IMR-90 (cell line): Measurements from ENCODE around the gene FNDC3B. TPM values are rescaled to one million over a fixed set of nuclear protein-coding genes. Genes with fewer than 3 reads are reported as not detected.

Source experiments
- ATAC-seq: fragments of 200-7000 bp; cut with Tn5 transposase; 2 replicates; pipeline ENCODE4 v1.9.1; 2020; ENCODE audit warnings: low read depth, mild to moderate bottlenecking, moderate library complexity
- BruUV-seq: library from RNA; stranded (reverse); fragments of 400-500 nt; replicated peaks from 2 replicates; lab custom pipeline; 2021; lab: Mats Ljungman, UMichigan
- CTCF ChIA-PET: fragments of 300-600 bp; formaldehyde crosslinking; extraction: SDS; loops from one replicate; lab custom pipeline; 2021; ENCODE audit warnings: antibody characterized with exemption; lab: Yijun Ruan, JAX
- POLR2A ChIA-PET: fragments of 300-600 bp; sonication (Branson Sonifier 250); formaldehyde crosslinking; loops from one replicate; lab custom pipeline; 2022; ENCODE audit warnings: antibody characterized with exemption; ENCODE audit not compliant: unreplicated experiment; lab: Charles Lee
- DNase-seq: peaks from one replicate; pipeline ENCODE4 v3.0.0; 2013
- H2AFZ ChIP-seq: replicated peaks from 2 replicates; pipeline ENCODE3; 2013; ENCODE audit warnings: low read length, mild to moderate bottlenecking; ENCODE audit not compliant: poor library complexity
- H2AK5ac ChIP-seq: 2 replicates; pipeline ENCODE4 v1.6.1; 2013; ENCODE audit warnings: low read depth, low read length, inconsistent platforms
- H2AK9ac ChIP-seq: replicated peaks from 2 replicates; pipeline ENCODE3; 2013; ENCODE audit warnings: mild to moderate bottlenecking, low read depth, low read length, moderate library complexity; ENCODE audit not compliant: poor library complexity
- H2BK120ac ChIP-seq: 2 replicates; pipeline ENCODE4 v1.6.1; 2013; ENCODE audit warnings: low read depth, low read length, inconsistent platforms
- H2BK15ac ChIP-seq: 3 replicates; pipeline ENCODE4 v1.6.1; 2013; ENCODE audit warnings: low read depth, low read length, inconsistent platforms
- H2BK20ac ChIP-seq: 2 replicates; pipeline ENCODE4 v1.6.1; 2013; ENCODE audit warnings: low read depth, mild to moderate bottlenecking, inconsistent platforms, low read length, moderate library complexity
- H2BK5ac ChIP-seq: 2 replicates; pipeline ENCODE4 v1.6.1; 2013; ENCODE audit warnings: mild to moderate bottlenecking, low read depth, low read length, inconsistent platforms; ENCODE audit not compliant: poor library complexity, severe bottlenecking
- H3K14ac ChIP-seq: replicated peaks from 2 replicates; pipeline ENCODE4 v1.6.1; 2013; ENCODE audit warnings: low read depth, low read length, inconsistent platforms
- H3K18ac ChIP-seq: 2 replicates; pipeline ENCODE4 v1.6.1; 2013; ENCODE audit warnings: low read depth, low read length, control low read depth
- H3K23ac ChIP-seq: 2 replicates; pipeline ENCODE4 v1.6.1; 2013; ENCODE audit warnings: low read depth, low read length, inconsistent platforms
- H3K27ac ChIP-seq: 2 replicates; pipeline ENCODE4 v1.5.1; 2013; ENCODE audit warnings: mild to moderate bottlenecking, control low read depth, low read length; ENCODE audit not compliant: insufficient read depth
- H3K27me3 ChIP-seq: 2 replicates; pipeline ENCODE4 v1.6.1; 2013; ENCODE audit warnings: low read length; ENCODE audit not compliant: control insufficient read depth, insufficient read depth
- H3K36me3 ChIP-seq: 2 replicates; pipeline ENCODE4 v1.6.1; 2013; ENCODE audit warnings: low read length, mixed read lengths; ENCODE audit not compliant: control insufficient read depth, insufficient read depth
- H3K4ac ChIP-seq: 2 replicates; pipeline ENCODE4 v1.6.1; 2013; ENCODE audit warnings: low read depth, low read length, inconsistent platforms
- H3K4me1 ChIP-seq: 2 replicates; pipeline ENCODE4 v1.6.1; 2013; ENCODE audit warnings: low read length, mixed read lengths; ENCODE audit not compliant: control insufficient read depth, insufficient read depth
- H3K4me2 ChIP-seq: 2 replicates; pipeline ENCODE4 v1.6.1; 2013; ENCODE audit warnings: low read depth, mild to moderate bottlenecking, control low read depth, low read length, moderate library complexity
- H3K4me3 ChIP-seq: 2 replicates; pipeline ENCODE4 v1.5.1; 2013; ENCODE audit warnings: low read depth, mild to moderate bottlenecking, control low read depth, low read length, moderate library complexity; ENCODE audit not compliant: insufficient read depth
- H3K56ac ChIP-seq: 2 replicates; pipeline ENCODE4 v1.6.1; 2013; ENCODE audit warnings: low read length, inconsistent platforms; ENCODE audit not compliant: insufficient read depth; ENCODE audit errors: extremely low read depth
- H3K79me1 ChIP-seq, 2 experiments: 2 replicates each; pipeline ENCODE4 v1.6.1; 2013; ENCODE audit warnings: low read length in 2 of 2, inconsistent platforms in 1 of 2, low read depth in 1 of 2
- H3K9ac ChIP-seq: 2 replicates; pipeline ENCODE4 v1.6.1; 2013; ENCODE audit warnings: low read depth, low read length, control low read depth
- H3K9me1 ChIP-seq: 2 replicates; pipeline ENCODE4 v1.6.1; 2013; ENCODE audit warnings: low read length, inconsistent platforms; ENCODE audit not compliant: insufficient read depth
- H3K9me3 ChIP-seq: 2 replicates; pipeline ENCODE4 v1.6.1; 2013; ENCODE audit warnings: low read length; ENCODE audit not compliant: control insufficient read depth, insufficient read depth
- H4K20me1 ChIP-seq: 2 replicates; pipeline ENCODE4 v1.6.1; 2013; ENCODE audit warnings: low read length, inconsistent platforms; ENCODE audit not compliant: insufficient read depth
- H4K5ac ChIP-seq: 2 replicates; pipeline ENCODE4 v1.6.1; 2013; ENCODE audit warnings: mild to moderate bottlenecking, low read depth, low read length, control low read depth
- H4K8ac ChIP-seq, 2 experiments: 2 replicates each; pipeline ENCODE4 v1.6.1; 2013; ENCODE audit warnings: low read depth in 2 of 2, low read length in 2 of 2, control low read depth in 1 of 2, inconsistent platforms in 1 of 2
- H4K91ac ChIP-seq: 2 replicates; pipeline ENCODE4 v1.6.1; 2013; ENCODE audit warnings: low read depth, low read length, inconsistent platforms; ENCODE audit not compliant: insufficient read depth
- BHLHE40 ChIP-seq: fragments of 150-350 bp; IDR thresholded peaks from 2 replicates; pipeline ENCODE4 v1.6.1; 2016; ENCODE audit warnings: mild to moderate bottlenecking, low read depth, low read length
- CEBPB ChIP-seq: IDR thresholded peaks from 2 replicates; pipeline ENCODE4 v1.6.1; 2012; ENCODE audit warnings: low read depth, low read length, improper control_type of control experiment
- CTCF ChIP-seq: conservative IDR thresholded peaks from 2 replicates; pipeline ENCODE4 v1.5.1; 2012; ENCODE audit warnings: mild to moderate bottlenecking, low read depth, low read length, improper control_type of control experiment
- ELK1 ChIP-seq: fragments of 150-350 bp; IDR thresholded peaks from 2 replicates; pipeline ENCODE4 v1.6.1; 2016; ENCODE audit warnings: low read depth, mild to moderate bottlenecking, low read length, moderate library complexity, borderline replicate concordance
- FOS ChIP-seq: fragments of 150-350 bp; IDR thresholded peaks from 2 replicates; pipeline ENCODE4 v1.6.1; 2016; ENCODE audit warnings: low read depth, low read length
- MAFK ChIP-seq: IDR thresholded peaks from 2 replicates; pipeline ENCODE4 v1.6.1; 2012; ENCODE audit warnings: low read depth, low read length, improper control_type of control experiment
- MAZ ChIP-seq: IDR thresholded peaks from 2 replicates; pipeline ENCODE4 v1.6.1; 2012; ENCODE audit warnings: low read depth, mild to moderate bottlenecking, low read length, improper control_type of control experiment, moderate library complexity, borderline replicate concordance
- RFX5 ChIP-seq: IDR thresholded peaks from 2 replicates; pipeline ENCODE4 v1.8.0; 2012; ENCODE audit warnings: low read depth, mild to moderate bottlenecking, low read length, moderate library complexity
- WGBS, 2 experiments: methylation state at CpG; one replicate each; pipeline versions ENCODE4 v1.1.5 to v1.1.7; 2013; ENCODE audit warnings: missing lambda C conversion rate in 2 of 2; ENCODE audit not compliant: insufficient read length in 1 of 2; ENCODE audit errors: extremely low coverage in 2 of 2; 5-methylcytosine and 5-hydroxymethylcytosine counted together
- dilution Hi-C: fragments of 300-500 bp; cut with HindIII; formaldehyde crosslinking; loops from one replicate; pipeline ENCODE4 v1.14.3; 2018; ENCODE audit warnings: low sequenced_read_pairs; ENCODE audit not compliant: unreplicated experiment
- in situ Hi-C: fragments of 300-500 bp; cut with MboI; formaldehyde crosslinking; loops from 3 replicates; pipeline ENCODE4 v1.14.3; 2019; ENCODE audit warnings: low sequenced_read_pairs, inconsistent platforms, mixed read lengths
- intact Hi-C: fragments of 100-400 bp; cut with micrococcal nuclease; formaldehyde crosslinking; loops from 2 replicates; pipeline ENCODE4 v1.10.0; 2022
- polyA plus RNA-seq, 3 experiments: library from polyadenylated mRNA; depleted of rRNA; stranded (reverse); fragments of >200 nt; gene quantifications; 2 replicates each; pipeline ENCODE4 v1.2.3, GENCODE V29; 2012; ENCODE audit warnings: low replicate concordance in 1 of 3
- total RNA-seq: library from RNA; depleted of rRNA; stranded (reverse); fragments of >200 nt; gene quantifications from 2 replicates; pipeline ENCODE4 v1.2.3, GENCODE V29; 2012

FNDC3B gene
- total and polyA plus RNA-seq, 2 of the 4 experiments (the other 2 are of a cell fraction) = 23.9 to 150 TPM

DNA sequence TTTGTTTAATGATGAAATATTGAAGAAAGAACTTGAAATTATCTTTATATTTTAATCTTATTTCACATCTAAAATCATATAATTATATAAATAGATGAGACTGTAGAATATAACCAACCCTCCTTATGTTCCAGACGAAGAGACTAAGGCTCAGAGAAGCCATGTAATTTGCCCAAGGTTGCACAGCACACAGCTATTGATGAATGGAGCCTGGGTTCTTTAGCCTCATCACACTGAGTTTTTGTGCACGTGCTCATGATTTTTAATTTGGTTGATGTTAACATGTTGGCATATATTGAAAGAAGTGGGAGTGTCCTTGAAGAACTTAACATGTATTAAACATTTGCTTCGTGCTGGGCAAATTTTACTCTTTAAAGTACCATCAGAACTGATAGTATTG is 151.6 kb downstream of the FNDC3B start:
- ChIA-PET POLR2A (no interaction called here), CTCF (no interaction called here)
- Histone ChIP-seq H3K27ac (no peak overlapping the region), H3K18ac (no peak overlapping the region), H2BK120ac (no peak overlapping the region), H3K9me1 (peaks cover 19% of the 10 kb centered on the region), H3K4me3 (no peak overlapping the region), H4K91ac (no peak overlapping the region), H3K9ac (no peak overlapping the region), H4K20me1 (peaks cover 65% of the 10 kb centered on the region), H3K9me3 (no peaks in the 10 kb centered on the region), H3K4ac (no peak overlapping the region), H3K4me1 (peaks cover 9% of the 10 kb centered on the region), H2BK5ac (no peak overlapping the region), H3K56ac (no peak overlapping the region), H2BK15ac (no peak overlapping the region), H3K79me1 (peaks cover 26 to 80% of the 10 kb centered on the region in 2 experiments), H2AK9ac (no peak overlapping the region), H3K36me3 (peaks cover 4% of the 10 kb centered on the region; the same call in 1 of the 2 replicates), H2AFZ (no peak overlapping the region), H4K8ac (no peak overlapping the region), H3K4me2 (no peak overlapping the region), H2BK20ac (no peak overlapping the region), H2AK5ac (no peak overlapping the region), H3K27me3 (no peaks in the 10 kb centered on the region), H3K14ac (no peak overlapping the region), H4K5ac (no peak overlapping the region), H3K23ac (0 out of 2 replicates have a peak overlapping the region, but pooled peaks have one; percentile 33)
- in situ Hi-C loops = no loop called here
- BruUV-seq = no TSS peak
- TF ChIP-seq CEBPB (no peak), ELK1 (no peak), FOS (no peak), MAFK (no peak), CTCF (no peak), RFX5 (no peak), MAZ (no peak), BHLHE40 (no peak)
- WGBS, 2 experiments = no CpG with 5 or more reads among the region's 3 CpGs
- intact Hi-C loops = no loop called here
- dilution Hi-C loops = no loop called here
- ATAC-seq (no peak), DNase-seq (no peak)
